Measurements from ENCODE around the gene P4HTM.

- TF ChIP-seq CTCF (IDR thresholded peaks at IDR 0.05) (no peak), ZFX (IDR thresholded peaks at IDR 0.05; ENCODE audit: borderline replicate concordance) (no peak)
These were observed 6.9 kb upstream of the P4HTM start for GRCh38 chr3:48983096-48983495.

Measured in 22Rv1 (cell line).